NB4 (cell line): ENCODE data around the gene APC2.

ENCODE experiments used
- CTCF ChIP-seq: IDR thresholded peaks from one replicate; pipeline ENCODE4 v1.5.1; 2012; ENCODE audit warnings: low read depth, low read length
- POLR2A ChIP-seq: IDR thresholded peaks from 2 replicates; pipeline ENCODE4 v1.6.1; 2011; ENCODE audit warnings: mild to moderate bottlenecking; ENCODE audit not compliant: insufficient read length; ENCODE audit errors: extremely low read depth

GRCh38 chr19:1452802-1453524, 3.0 kb downstream of the APC2 start:
- TF ChIP-seq CTCF (no peak), POLR2A (no peak)
